Left ventricle myocardium inferior (tissue), 1 donor: ENCODE data around the gene TACC3. TPM values are rescaled to one million over a fixed set of nuclear protein-coding genes. Genes with fewer than 3 reads are reported as not detected.

ENCODE experiments used
- DNase-seq: peaks from one replicate; pipeline ENCODE4 v3.0.0-alpha.2; 2020
- H3K27ac ChIP-seq: fragments of 200-600 bp; replicated peaks from 2 replicates; pipeline ENCODE4 v1.8.0; 2021
- H3K27me3 ChIP-seq: fragments of 200-600 bp; 2 replicates; pipeline ENCODE4 v1.8.0; 2021; ENCODE audit warnings: low read depth
- H3K36me3 ChIP-seq: fragments of 200-600 bp; 2 replicates; pipeline ENCODE4 v1.8.0; 2021
- H3K4me1 ChIP-seq: fragments of 200-600 bp; 2 replicates; pipeline ENCODE4 v1.8.0; 2021
- H3K4me3 ChIP-seq: fragments of 200-600 bp; 2 replicates; pipeline ENCODE4 v1.8.0; 2021; ENCODE audit warnings: mild to moderate bottlenecking, moderate library complexity
- H3K9me3 ChIP-seq: fragments of 200-600 bp; replicated peaks from 2 replicates; pipeline ENCODE4 v1.8.0; 2021
- CTCF ChIP-seq: fragments of 200-600 bp; IDR thresholded peaks from 2 replicates; pipeline ENCODE4 v1.8.0; 2021; ENCODE audit warnings: antibody characterized with exemption, mild to moderate bottlenecking, borderline replicate concordance
- intact Hi-C: fragments of 100-400 bp; cut with micrococcal nuclease; formaldehyde crosslinking; loops from one replicate; pipeline ENCODE4 v1.11.0; 2022
- total RNA-seq: library from RNA; stranded (reverse); fragmentation: NEBNext Ultra II Directional; extraction: Animal tissue kit (Norgen Biotek cat#: 25700); gene quantifications from one replicate; pipeline ENCODE4 v1.2.1, GENCODE V29; 2021
- donor health status: DM: no; HTN: yes; CAD: no; lungs with severe emphysema.

The TACC3 gene
- total RNA-seq, 1 donor from 2014 or later, result 5.8 TPM

GRCh38 chr4:1760521-1761071 is 39.3 kb downstream of the TACC3 start:
- Histone ChIP-seq H3K9me3 (no peaks in the 10 kb centered on the region), H3K4me3 (no peak overlapping the region), H3K4me1 (peaks cover 27% of the 10 kb centered on the region), H3K27me3 (peaks cover 4% of the 10 kb centered on the region), H3K27ac (peak overlapping the region; percentile 67), H3K36me3 (no peaks in the 10 kb centered on the region)
- no peak for TF ChIP-seq CTCF
- intact Hi-C loops, result no loop called here
- DNase-seq, result no peak

DNA sequence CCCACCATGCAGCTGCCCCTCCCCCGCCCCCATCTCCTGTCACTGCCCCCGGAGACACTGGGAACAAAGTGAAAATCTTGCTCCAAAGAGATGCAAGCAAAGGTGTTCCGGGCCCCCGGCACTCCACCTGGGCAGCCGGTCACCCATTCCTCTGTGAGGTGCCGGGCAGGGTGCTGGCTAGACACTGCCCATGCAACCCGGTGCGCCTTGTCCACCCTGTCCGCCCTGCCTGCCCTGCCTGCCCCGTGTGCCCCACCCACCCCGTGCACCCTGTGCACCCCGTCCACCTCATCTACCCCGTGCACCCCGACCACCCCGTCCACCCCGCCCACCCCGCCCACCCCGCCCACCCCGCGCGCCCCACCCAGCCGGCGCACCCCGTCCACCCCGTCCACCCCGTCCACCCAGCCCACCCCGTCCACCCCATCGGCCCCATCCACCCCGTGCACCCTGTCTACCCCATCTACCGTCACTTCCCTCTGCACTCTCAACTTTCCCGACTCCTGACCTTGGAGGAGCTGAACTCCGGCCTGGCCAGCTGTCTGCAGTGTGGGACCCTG is 39.9 kb downstream of the TACC3 start:
- Histone ChIP-seq H3K4me3 (no peak overlapping the region), H3K27ac (peak overlapping the region; percentile 67), H3K4me1 (peaks cover 27% of the 10 kb centered on the region), H3K36me3 (no peaks in the 10 kb centered on the region), H3K27me3 (peaks cover 4% of the 10 kb centered on the region), H3K9me3 (no peaks in the 10 kb centered on the region)
- TF ChIP-seq CTCF, result no peak
- DNase-seq, result no peak
- intact Hi-C loops, result no loop called here

- Histone ChIP-seq H3K9me3 (no peaks in the 10 kb centered on the region), H3K27me3 (peaks cover 13% of the 10 kb centered on the region), H3K4me3 (no peak overlapping the region), H3K27ac (no peak overlapping the region), H3K36me3 (no peaks in the 10 kb centered on the region), H3K4me1 (peaks cover 36% of the 10 kb centered on the region)
- intact Hi-C loops, result no loop called here
- TF ChIP-seq CTCF, result no peak
- no peak for DNase-seq
Observed at GRCh38 chr4:1762264-1763010, 41.1 kb downstream of the TACC3 start.

- Histone ChIP-seq H3K4me3 (peak overlapping the region; percentile 49), H3K27ac (no peak overlapping the region), H3K9me3 (no peaks in the 10 kb centered on the region), H3K27me3 (peaks cover 15% of the 10 kb centered on the region), H3K4me1 (peaks cover 36% of the 10 kb centered on the region), H3K36me3 (no peaks in the 10 kb centered on the region)
- no peak for TF ChIP-seq CTCF
- no peak for DNase-seq
- intact Hi-C loops, result no loop called here
Observed at GRCh38 chr4:1763070-1763549, 41.8 kb downstream of the TACC3 start.

- peak overlapping the region; percentile 49 for H3K4me3 ChIP-seq
- H3K36me3 ChIP-seq, result no peaks in the 10 kb centered on the region
- H3K9me3 ChIP-seq, result no peaks in the 10 kb centered on the region
- intact Hi-C loops, result no loop called here
- peaks cover 36% of the 10 kb centered on the region for H3K4me1 ChIP-seq
- H3K27ac ChIP-seq, result peak overlapping the region; percentile 38
- DNase-seq, result no peak
- peak; percentile 39 for TF ChIP-seq CTCF
- H3K27me3 ChIP-seq, result peaks cover 20% of the 10 kb centered on the region
Observed at GRCh38 chr4:1763550-1764080, 42.3 kb downstream of the TACC3 start.
